COR-L47 (cell line): ENCODE results near the gene VEZF1.

ENCODE experiments used
- DNase-seq: peaks from one replicate; lab custom pipeline; 2025; lab: John Stamatoyannopoulos, UW

VEZF1 gene

GRCh38 chr17:57987581-57988300, at the start of gene VEZF1:
VEZF1 (minus strand) TSS chr17:57988254; CDS start chr17:57988111, 143 bp downstream.
- DNase-seq, result peak; percentile 81

GRCh38 chr17:58032691-58033415, 44.8 kb upstream of the VEZF1 start:
- no peak for DNase-seq

- DNase-seq, result no peak
Measured at GRCh38 chr17:58028578-58028977, 40.5 kb upstream of the VEZF1 start.

GRCh38 chr17:58020401-58020800, 32.3 kb upstream of the VEZF1 start:
- peak; percentile 58 for DNase-seq

- peak; percentile 27 for DNase-seq
Measured at GRCh38 chr17:58019521-58019920, 31.5 kb upstream of the VEZF1 start.

GRCh38 chr17:58019039-58019438, 31.0 kb upstream of the VEZF1 start:
- DNase-seq, result no peak

- no peak for DNase-seq
Measured at GRCh38 chr17:58010067-58010799, 22.2 kb upstream of the VEZF1 start.

GRCh38 chr17:58007781-58008706, 20.0 kb upstream of the VEZF1 start:
- DNase-seq, result no peak

- DNase-seq, result peak; percentile 99
Measured at GRCh38 chr17:58006924-58007780, 19.1 kb upstream of the VEZF1 start, which contains the start of gene SRSF1. SRSF1 (minus strand) TSS chr17:58007246; CDS start chr17:58007137, 109 bp downstream.

- peak; percentile 83 for DNase-seq
Measured at GRCh38 chr17:58006560-58006923, 18.5 kb upstream of the VEZF1 start.

- DNase-seq, result no peak
Measured at GRCh38 chr17:58005728-58006559, 17.9 kb upstream of the VEZF1 start.

GRCh38 chr17:58005031-58005727, 17.1 kb upstream of the VEZF1 start:
- DNase-seq, result no peak

- DNase-seq, result no peak
Measured at GRCh38 chr17:58004060-58004459, 16.0 kb upstream of the VEZF1 start.

- no peak for DNase-seq
Measured at GRCh38 chr17:58002973-58003372, 14.9 kb upstream of the VEZF1 start.

- no peak for DNase-seq
Measured at GRCh38 chr17:58002154-58002948, 14.3 kb upstream of the VEZF1 start.

- no peak for DNase-seq
Measured at GRCh38 chr17:58001461-58002124, 13.5 kb upstream of the VEZF1 start.

- DNase-seq, result peak; percentile 59
Measured at GRCh38 chr17:57999496-58000017, 11.5 kb upstream of the VEZF1 start.
